GM18498 (cell line): ENCODE results near the gene FGF14.
A peak's percentile ranks its signal among the peaks of the same experiment; 100 is the strongest.
"Not testable (repeated sequence)": the region's sequence is repeated elsewhere in the genome, so short reads cannot be mapped to it uniquely, and the experiment has no call there.

Experiments
- ATAC-seq: cut with Tn5 transposase; IDR thresholded peaks from one replicate; pipeline ENCODE4 v1.9.1; 2021; ENCODE audit warnings: mild to moderate bottlenecking, moderate library complexity; ENCODE audit not compliant: unreplicated experiment

FGF14 gene

GRCh38 chr13:101893021-101893420, 508.8 kb downstream of the FGF14 start:
- ATAC-seq, result no peak

GRCh38 chr13:101892296-101892695, 509.6 kb downstream of the FGF14 start:
- ATAC-seq, result no peak

GRCh38 chr13:101881593-101881992, 520.3 kb downstream of the FGF14 start:
- ATAC-seq, result no peak

GRCh38 chr13:101880581-101880980, 521.3 kb downstream of the FGF14 start:
- ATAC-seq, result no peak

- no peak for ATAC-seq
These were observed 524.9 kb downstream of the FGF14 start for GRCh38 chr13:101876951-101877350.

- no peak for ATAC-seq
These were observed 526.0 kb downstream of the FGF14 start for GRCh38 chr13:101875717-101876393.

GRCh38 chr13:101875091-101875490, 526.8 kb downstream of the FGF14 start:
- ATAC-seq, result no peak

GRCh38 chr13:101869553-101869952, 532.3 kb downstream of the FGF14 start:
- ATAC-seq, result peak; percentile 94

- ATAC-seq, result peak; percentile 50
These were observed 533.0 kb downstream of the FGF14 start for GRCh38 chr13:101868585-101869469.

- ATAC-seq, result no peak
These were observed 534.8 kb downstream of the FGF14 start for GRCh38 chr13:101866889-101867581.

- no peak for ATAC-seq
These were observed 543.0 kb downstream of the FGF14 start for GRCh38 chr13:101858860-101859259.

GRCh38 chr13:101846701-101847100, 555.1 kb downstream of the FGF14 start:
- no peak for ATAC-seq

- ATAC-seq, result no peak
These were observed 555.6 kb downstream of the FGF14 start for GRCh38 chr13:101846249-101846648.

GRCh38 chr13:101845245-101846020, 556.4 kb downstream of the FGF14 start:
- no peak for ATAC-seq

- ATAC-seq, result no peak
These were observed 560.1 kb downstream of the FGF14 start for GRCh38 chr13:101841698-101842097.

- no peak for ATAC-seq
These were observed 563.5 kb downstream of the FGF14 start for GRCh38 chr13:101838323-101838722.

- ATAC-seq, result not testable (repeated sequence)
These were observed 564.1 kb downstream of the FGF14 start for GRCh38 chr13:101837778-101838177.

- ATAC-seq, result no peak
These were observed 564.6 kb downstream of the FGF14 start for GRCh38 chr13:101837288-101837687.

GRCh38 chr13:101835920-101836319, 565.9 kb downstream of the FGF14 start:
- ATAC-seq, result no peak

GRCh38 chr13:101833671-101834070, 568.2 kb downstream of the FGF14 start:
- ATAC-seq, result no peak

- ATAC-seq, result no peak
These were observed 571.8 kb downstream of the FGF14 start for GRCh38 chr13:101830035-101830434.
